Placental epithelial cell (primary cell): ENCODE results near the gene CREBL2. TPM values are rescaled to one million over a fixed set of nuclear protein-coding genes. Genes with fewer than 3 reads are reported as not detected.

Source experiments
- total RNA-seq: library from RNA; depleted of rRNA; stranded (reverse); fragments of >200 nt; gene quantifications from 2 replicates; pipeline ENCODE4 v1.2.3, GENCODE V29; 2012

The CREBL2 gene
- 5.1 and 12.4 TPM in 2 replicates for total RNA-seq

GRCh38 chr12:12611512-12612306, at the start of gene CREBL2:
Gene CREBL2, plus strand, starts transcription at chr12:12611876. Its CDS starts 297 bp downstream, at chr12:12612173.

GRCh38 chr12:12562585-12563261, 49.0 kb upstream of the CREBL2 start, which contains the start of gene DUSP16:
Gene DUSP16, minus strand, starts transcription at chr12:12562863. Its CDS starts 41,765 bp downstream, at chr12:12521098.

Other genes starting within 250 kb of the CREBL2 start
- 16.1 and 23.3 TPM in 2 replicates for gene DUSP16, start 49.0 kb upstream of the CREBL2 start, total RNA-seq
- gene GPR19, start 84.3 kb downstream of the CREBL2 start, total RNA-seq, result under 0.01 TPM in 1 of 2 replicates, not detected in the other
- gene CDKN1B, start 105.5 kb downstream of the CREBL2 start, total RNA-seq, result 35.1 and 47.5 TPM in 2 replicates
- 2.4 and 4.0 TPM in 2 replicates for gene APOLD1, start 173.8 kb downstream of the CREBL2 start, total RNA-seq
- 57.7 and 88.9 TPM in 2 replicates for gene DDX47, start 201.5 kb downstream of the CREBL2 start, total RNA-seq